PC-9 (cell line): ENCODE measurements around the gene SYDE1.

Source experiments
- EZH2 ChIP-seq: fragments of 200-600 bp; sonication (generic); IDR thresholded peaks from 2 replicates; pipeline ENCODE4 v1.8.0; 2017; ENCODE audit warnings: antibody characterized with exemption, low read depth
- TF ChIP-seq, protein P1 (sequence below): fragments of 200-600 bp; sonication (generic); conservative IDR thresholded peaks from 2 replicates; pipeline ENCODE4 v1.6.1; 2017; ENCODE audit warnings: mixed run types, antibody characterized with exemption, mild to moderate bottlenecking, moderate library complexity

DNA sequence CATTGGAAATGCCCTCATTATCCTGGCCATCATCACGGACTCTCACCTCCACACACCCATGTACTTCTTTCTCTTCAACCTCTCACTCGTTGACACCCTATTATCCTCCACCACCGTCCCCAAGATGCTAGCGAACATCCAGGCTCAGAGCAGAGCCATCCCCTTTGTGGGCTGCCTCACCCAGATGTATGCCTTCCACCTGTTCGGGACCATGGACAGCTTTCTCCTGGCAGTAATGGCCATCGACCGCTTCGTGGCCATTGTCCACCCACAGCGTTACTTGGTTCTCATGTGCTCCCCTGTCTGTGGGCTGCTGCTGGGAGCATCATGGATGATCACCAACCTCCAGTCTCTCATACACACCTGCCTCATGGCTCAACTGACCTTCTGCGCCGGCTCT is 20.0 kb upstream of the SYDE1 start:
- TF ChIP-seq, protein P1, sequence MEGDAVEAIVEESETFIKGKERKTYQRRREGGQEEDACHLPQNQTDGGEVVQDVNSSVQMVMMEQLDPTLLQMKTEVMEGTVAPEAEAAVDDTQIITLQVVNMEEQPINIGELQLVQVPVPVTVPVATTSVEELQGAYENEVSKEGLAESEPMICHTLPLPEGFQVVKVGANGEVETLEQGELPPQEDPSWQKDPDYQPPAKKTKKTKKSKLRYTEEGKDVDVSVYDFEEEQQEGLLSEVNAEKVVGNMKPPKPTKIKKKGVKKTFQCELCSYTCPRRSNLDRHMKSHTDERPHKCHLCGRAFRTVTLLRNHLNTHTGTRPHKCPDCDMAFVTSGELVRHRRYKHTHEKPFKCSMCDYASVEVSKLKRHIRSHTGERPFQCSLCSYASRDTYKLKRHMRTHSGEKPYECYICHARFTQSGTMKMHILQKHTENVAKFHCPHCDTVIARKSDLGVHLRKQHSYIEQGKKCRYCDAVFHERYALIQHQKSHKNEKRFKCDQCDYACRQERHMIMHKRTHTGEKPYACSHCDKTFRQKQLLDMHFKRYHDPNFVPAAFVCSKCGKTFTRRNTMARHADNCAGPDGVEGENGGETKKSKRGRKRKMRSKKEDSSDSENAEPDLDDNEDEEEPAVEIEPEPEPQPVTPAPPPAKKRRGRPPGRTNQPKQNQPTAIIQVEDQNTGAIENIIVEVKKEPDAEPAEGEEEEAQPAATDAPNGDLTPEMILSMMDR: no peak
- TF ChIP-seq EZH2: no peak
